HEK293 (cell line): ENCODE data around the gene CLCN1.

Source experiments
- CTCF ChIA-PET: fragments of 350-600 bp; formaldehyde crosslinking; extraction: SDS; loops from one replicate; lab custom pipeline; 2021; ENCODE audit warnings: antibody characterized with exemption; lab: Yijun Ruan, JAX
- POLR2A ChIA-PET: fragments of 300-600 bp; formaldehyde crosslinking; extraction: SDS; loops from one replicate; lab custom pipeline; 2020; ENCODE audit warnings: antibody characterized with exemption, inconsistent platforms; lab: Yijun Ruan, JAX
- H3K27ac ChIP-seq: fragments of 200-500 bp; sonication (Bioruptor generic); 2 replicates; pipeline ENCODE4 v1.5.1; 2014; ENCODE audit warnings: low read depth, low read length, control low read depth, inconsistent platforms; ENCODE audit errors: extremely low read depth
- H3K36me3 ChIP-seq, 2 experiments: fragments of 200-500 bp in 1 of 2; sonication (Bioruptor generic) in 1 of 2; 1 replicate in 1 of 2; 2 replicates in 1 of 2; pipeline ENCODE4 v1.5.1; 2014 to 2017; ENCODE audit warnings: inconsistent platforms in 2 of 2, low read length in 2 of 2; ENCODE audit not compliant: control insufficient read depth in 2 of 2, insufficient read depth in 1 of 2
- H3K4me1 ChIP-seq: fragments of 200-500 bp; sonication (Bioruptor generic); 2 replicates; pipeline ENCODE4 v1.5.1; 2014; ENCODE audit warnings: mild to moderate bottlenecking, low read length, inconsistent platforms; ENCODE audit not compliant: control insufficient read depth, insufficient read depth
- H3K4me3 ChIP-seq: 2 replicates; pipeline ENCODE4 v1.5.1; 2011; ENCODE audit warnings: low read depth, mild to moderate bottlenecking, control low read depth, low read length, moderate library complexity
- H3K9me3 ChIP-seq: fragments of 200-500 bp; sonication (Bioruptor generic); 2 replicates; pipeline ENCODE4 v1.5.1; 2014; ENCODE audit warnings: low read depth, low read length, inconsistent platforms; ENCODE audit not compliant: control insufficient read depth, insufficient read depth
- ATF2 ChIP-seq: fragments of 450-650 bp; formaldehyde crosslinking; IDR thresholded peaks from 2 replicates; pipeline ENCODE4 v1.5.1; 2016; ENCODE audit warnings: missing biosample characterization, missing genetic modification characterization, low read depth
- EGR2 ChIP-seq: fragments of 450-650 bp; formaldehyde crosslinking; IDR thresholded peaks from 2 replicates; pipeline ENCODE4 v1.5.1; 2016; ENCODE audit warnings: low read depth, missing biosample characterization, missing genetic modification characterization
- MYNN ChIP-seq: fragments of 450-650 bp; formaldehyde crosslinking; IDR thresholded peaks from 2 replicates; pipeline ENCODE4 v1.5.1; 2016; ENCODE audit warnings: missing biosample characterization, missing genetic modification characterization, borderline replicate concordance
- PRDM1 ChIP-seq: fragments of 450-650 bp; formaldehyde crosslinking; IDR thresholded peaks from 2 replicates; pipeline ENCODE4; 2016; ENCODE audit warnings: missing biosample characterization, missing genetic modification characterization
- PRDM2 ChIP-seq: fragments of 450-650 bp; formaldehyde crosslinking; IDR thresholded peaks from 2 replicates; pipeline ENCODE4 v1.5.1; 2016; ENCODE audit warnings: missing biosample characterization, missing genetic modification characterization, borderline replicate concordance
- RBAK ChIP-seq: fragments of 450-650 bp; formaldehyde crosslinking; IDR thresholded peaks from 2 replicates; pipeline ENCODE4 v1.5.1; 2016; ENCODE audit warnings: missing biosample characterization, missing genetic modification characterization
- SALL2 ChIP-seq: fragments of 450-650 bp; formaldehyde crosslinking; IDR thresholded peaks from 2 replicates; pipeline ENCODE4 v1.5.0; 2017; ENCODE audit warnings: missing biosample characterization, mild to moderate bottlenecking, missing genetic modification characterization, borderline replicate concordance
- ZBTB11 ChIP-seq: fragments of 450-650 bp; formaldehyde crosslinking; conservative IDR thresholded peaks from 2 replicates; pipeline ENCODE4 v1.5.1; 2016; ENCODE audit warnings: low read depth, missing biosample characterization, missing genetic modification characterization
- ZBTB7A ChIP-seq: fragments of 450-650 bp; formaldehyde crosslinking; IDR thresholded peaks from 2 replicates; pipeline ENCODE4 v1.5.1; 2016; ENCODE audit warnings: low read depth, missing biosample characterization, missing genetic modification characterization
- ZFHX2 ChIP-seq: fragments of 450-650 bp; formaldehyde crosslinking; conservative IDR thresholded peaks from 2 replicates; pipeline ENCODE4 v1.5.1; 2016; ENCODE audit warnings: missing biosample characterization, missing genetic modification characterization
- ZNF16 ChIP-seq: fragments of 450-650 bp; formaldehyde crosslinking; IDR thresholded peaks from 2 replicates; pipeline ENCODE4 v1.5.1; 2016; ENCODE audit warnings: low read depth, missing biosample characterization, missing genetic modification characterization
- ZNF24 ChIP-seq: fragments of 450-650 bp; formaldehyde crosslinking; IDR thresholded peaks from 2 replicates; pipeline ENCODE4 v1.5.1; 2016; ENCODE audit warnings: missing biosample characterization, missing genetic modification characterization
- ZNF514 ChIP-seq: fragments of 450-650 bp; formaldehyde crosslinking; IDR thresholded peaks from 2 replicates; pipeline ENCODE4 v1.5.1; 2016; ENCODE audit warnings: missing biosample characterization, missing genetic modification characterization
- ZNF654 ChIP-seq: fragments of 450-650 bp; formaldehyde crosslinking; IDR thresholded peaks from 2 replicates; pipeline ENCODE4 v1.5.1; 2016; ENCODE audit warnings: low read depth, missing biosample characterization, missing genetic modification characterization
- ZSCAN30 ChIP-seq: fragments of 450-650 bp; IDR thresholded peaks from 2 replicates; pipeline ENCODE4 v1.5.1; 2018; ENCODE audit warnings: missing biosample characterization, mild to moderate bottlenecking, missing genetic modification characterization, moderate library complexity

The CLCN1 gene

DNA sequence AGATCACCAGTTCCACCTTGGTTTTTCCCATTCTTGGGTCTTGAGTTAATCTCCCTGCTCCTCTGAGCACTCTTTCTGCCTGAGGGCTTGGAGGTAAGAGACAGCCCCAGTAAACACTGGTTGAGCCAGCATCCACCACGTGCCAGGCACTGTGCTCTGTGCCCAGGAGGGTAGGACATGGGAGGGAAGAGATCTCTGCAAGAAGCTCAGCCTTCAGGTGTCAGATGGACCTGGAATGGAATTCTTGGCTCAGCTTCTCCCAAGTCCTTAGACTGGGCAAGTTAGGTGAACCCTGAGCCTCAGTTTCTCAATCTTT lies 67.7 kb downstream of the CLCN1 start (continued):
- TF ChIP-seq ZBTB11 (tag by site-specific recombination): no peak

- Histone ChIP-seq H3K9me3 (no peaks in the 10 kb centered on the region), H3K27ac (no peak overlapping the region), H3K36me3 (peaks cover 5 to 65% of the 10 kb centered on the region in 2 experiments; a peak in 2 of 3 replicates), H3K4me3 (no peak overlapping the region), H3K4me1 (peaks cover 3% of the 10 kb centered on the region; the same call in 1 of the 2 replicates)
- TF ChIP-seq EGR2 (tag by site-specific recombination): peak; percentile 77
- 0 out of 2 replicates have a peak, but pooled peaks have one; percentile 5 for TF ChIP-seq PRDM1 (tag by site-specific recombination)
- TF ChIP-seq ZFHX2 (tag by site-specific recombination): peak; percentile 77
- TF ChIP-seq ZNF24 (tag by site-specific recombination): no peak
- TF ChIP-seq ATF2 (tag by site-specific recombination): no peak
- TF ChIP-seq ZSCAN30 (tag by site-specific recombination): no peak
- TF ChIP-seq ZNF514 (tag by site-specific recombination): no peak
- no peak for TF ChIP-seq ZNF654 (tag by site-specific recombination)
- POLR2A ChIA-PET: interaction anchor here (1.7 kb wide), 1 partner anchor 9 kb away, joined by 10 read pairs; no protein-coding TSS in a partner anchor
- CTCF ChIA-PET: interaction anchor here (0.8 to 1.2 kb wide), 4 partner anchors 9 to 33 kb away, joined by 3 to 5 read pairs (median 4); no protein-coding TSS in a partner anchor
These were observed 68.2 kb downstream of the CLCN1 start for GRCh38 chr7:143384148-143384547.

GRCh38 chr7:143384661-143385631 lies 69.0 kb downstream of the CLCN1 start:
- H3K36me3 ChIP-seq: peaks cover 5 to 73% of the 10 kb centered on the region in 2 experiments; a peak in 2 of 3 replicates
- ChIA-PET POLR2A (interaction anchor here (0.7 to 1.7 kb wide), 3 partner anchors 8 to 18 kb away, joined by 9 to 11 read pairs (median 10); no protein-coding TSS in a partner anchor), CTCF (interaction anchor here (0.8 to 0.9 kb wide), 2 partner anchors 11 to 30 kb away, joined by 3 read pairs; no protein-coding TSS in a partner anchor)
- TF ChIP-seq SALL2 (tag by site-specific recombination): no peak
- TF ChIP-seq ZBTB7A: no peak
- no peak for TF ChIP-seq ZBTB11 (tag by site-specific recombination)
- no peak for TF ChIP-seq ZNF16 (tag by site-specific recombination)
- TF ChIP-seq PRDM2 (tag by site-specific recombination): no peak
- TF ChIP-seq RBAK (tag by site-specific recombination): no peak
- no peak for TF ChIP-seq MYNN (tag by site-specific recombination)

More at GRCh38 chr7:143384661-143385631, 69.0 kb downstream of the CLCN1 start:
- no peaks in the 10 kb centered on the region for H3K9me3 ChIP-seq
- no peak overlapping the region for H3K4me3 ChIP-seq
- H3K27ac ChIP-seq: no peak overlapping the region
- peaks cover under 1% of the 10 kb centered on the region; the same call in 1 of the 2 replicates for H3K4me1 ChIP-seq
